Liver (tissue), 3 donors: Measurements from ENCODE around the gene SDHAF4.

ENCODE experiments used
- CTCF ChIP-seq: fragments of 150-350 bp; IDR thresholded peaks from 2 replicates; pipeline ENCODE4 v1.5.1; 2017; ENCODE audit warnings: improper control_type of control experiment, low read depth, low read length; ENCODE audit not compliant: missing input control
- EGR1 ChIP-seq, 2 donors: IDR thresholded peaks; 2 replicates each; pipeline ENCODE4 v1.6.1; 2016 to 2018; ENCODE audit warnings: antibody characterized with exemption in 2 of 2, low read depth in 2 of 2
- GABPA ChIP-seq, 2 donors: IDR thresholded peaks in 1 of 2; conservative IDR thresholded peaks in 1 of 2; 2 replicates each; pipeline ENCODE4 v1.6.1; 2016; ENCODE audit warnings: antibody characterized with exemption in 2 of 2, mild to moderate bottlenecking in 1 of 2, moderate library complexity in 1 of 2
- HNF4A ChIP-seq, 2 donors: conservative IDR thresholded peaks; 2 replicates each; pipeline ENCODE4 v1.6.1; 2016; ENCODE audit warnings: antibody characterized with exemption in 2 of 2, mild to moderate bottlenecking in 2 of 2
- NR2F2 ChIP-seq: IDR thresholded peaks from 2 replicates; pipeline ENCODE4 v1.6.1; 2016; ENCODE audit warnings: antibody characterized with exemption
- TF ChIP-seq, protein P1 (sequence below): IDR thresholded peaks from 2 replicates; pipeline ENCODE4 v1.6.1; 2016; ENCODE audit warnings: antibody characterized with exemption, mild to moderate bottlenecking
- donor health status: healthy.
- donor health status: healthy.

GRCh38 chr6:70563530-70563929, 3.2 kb upstream of the SDHAF4 start:
- no peak for TF ChIP-seq CTCF
- TF ChIP-seq, protein P1, sequence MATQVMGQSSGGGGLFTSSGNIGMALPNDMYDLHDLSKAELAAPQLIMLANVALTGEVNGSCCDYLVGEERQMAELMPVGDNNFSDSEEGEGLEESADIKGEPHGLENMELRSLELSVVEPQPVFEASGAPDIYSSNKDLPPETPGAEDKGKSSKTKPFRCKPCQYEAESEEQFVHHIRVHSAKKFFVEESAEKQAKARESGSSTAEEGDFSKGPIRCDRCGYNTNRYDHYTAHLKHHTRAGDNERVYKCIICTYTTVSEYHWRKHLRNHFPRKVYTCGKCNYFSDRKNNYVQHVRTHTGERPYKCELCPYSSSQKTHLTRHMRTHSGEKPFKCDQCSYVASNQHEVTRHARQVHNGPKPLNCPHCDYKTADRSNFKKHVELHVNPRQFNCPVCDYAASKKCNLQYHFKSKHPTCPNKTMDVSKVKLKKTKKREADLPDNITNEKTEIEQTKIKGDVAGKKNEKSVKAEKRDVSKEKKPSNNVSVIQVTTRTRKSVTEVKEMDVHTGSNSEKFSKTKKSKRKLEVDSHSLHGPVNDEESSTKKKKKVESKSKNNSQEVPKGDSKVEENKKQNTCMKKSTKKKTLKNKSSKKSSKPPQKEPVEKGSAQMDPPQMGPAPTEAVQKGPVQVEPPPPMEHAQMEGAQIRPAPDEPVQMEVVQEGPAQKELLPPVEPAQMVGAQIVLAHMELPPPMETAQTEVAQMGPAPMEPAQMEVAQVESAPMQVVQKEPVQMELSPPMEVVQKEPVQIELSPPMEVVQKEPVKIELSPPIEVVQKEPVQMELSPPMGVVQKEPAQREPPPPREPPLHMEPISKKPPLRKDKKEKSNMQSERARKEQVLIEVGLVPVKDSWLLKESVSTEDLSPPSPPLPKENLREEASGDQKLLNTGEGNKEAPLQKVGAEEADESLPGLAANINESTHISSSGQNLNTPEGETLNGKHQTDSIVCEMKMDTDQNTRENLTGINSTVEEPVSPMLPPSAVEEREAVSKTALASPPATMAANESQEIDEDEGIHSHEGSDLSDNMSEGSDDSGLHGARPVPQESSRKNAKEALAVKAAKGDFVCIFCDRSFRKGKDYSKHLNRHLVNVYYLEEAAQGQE = no peak
- no peak for TF ChIP-seq GABPA (IDR thresholded peaks at IDR 0.05 in 1 of 2, conservative IDR thresholded peaks at IDR 0.05 in 1 of 2)
- no peak for TF ChIP-seq EGR1 (IDR thresholded peaks at IDR 0.05; ENCODE audit: low read depth in 2 of 2)
- TF ChIP-seq HNF4A (conservative IDR thresholded peaks at IDR 0.05) = no peak
- TF ChIP-seq NR2F2 = no peak
